Measurements from ENCODE around the gene KCTD8.

The KCTD8 gene

DNA sequence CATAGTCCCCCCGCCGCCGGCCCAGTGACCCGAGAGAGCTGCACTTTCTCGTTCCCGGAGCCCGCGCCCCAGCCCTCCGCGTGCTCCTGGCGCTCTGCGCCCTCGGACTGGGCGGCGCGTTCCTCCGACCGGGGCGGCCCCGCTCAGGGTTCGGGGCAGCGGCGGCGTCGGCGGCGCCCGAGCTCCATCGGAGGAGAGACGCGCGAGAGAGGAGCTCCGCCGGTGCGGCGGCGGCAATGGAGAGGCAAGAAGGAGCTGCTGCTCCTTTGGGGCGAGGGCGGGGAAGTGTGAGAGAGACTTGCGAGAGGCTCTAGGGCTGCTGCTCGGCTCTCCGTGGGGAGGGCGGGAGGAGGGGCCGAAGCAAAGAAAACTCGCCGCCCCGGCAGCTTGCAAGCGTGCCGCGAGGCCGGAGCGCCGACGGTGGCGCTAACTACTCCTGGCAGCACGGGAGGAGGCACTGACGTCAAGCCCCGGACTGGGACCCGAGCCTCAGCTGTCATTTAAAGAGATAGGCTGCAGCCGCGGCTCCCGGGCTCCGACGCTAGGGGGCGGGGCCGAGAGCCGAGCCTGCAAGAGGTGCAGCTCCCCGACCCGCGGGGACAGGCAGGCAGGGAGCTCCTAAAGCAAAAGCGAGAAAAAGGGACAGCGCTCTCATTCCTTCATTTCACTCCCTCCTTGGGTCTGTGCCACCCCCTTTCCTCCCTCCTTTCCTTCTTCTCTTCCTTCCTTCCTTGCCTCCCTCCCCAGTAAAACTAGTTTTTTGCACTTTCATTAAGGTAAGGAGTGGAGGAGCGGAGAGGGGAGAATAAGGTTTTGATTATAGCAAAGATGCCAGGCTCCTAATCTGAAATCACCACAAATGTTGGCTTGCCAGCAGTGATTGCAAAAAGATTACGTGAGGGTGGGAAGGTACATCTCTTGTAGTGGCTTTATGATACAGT, at the start of gene KCTD8:
TSS of gene KCTD8 (minus strand) at position 289 of the 941 bp plus-strand sequence.
- DNase-seq (ENCODE audit: low read depth) = peak; percentile 59
- H3K4me3 ChIP-seq (ENCODE audit: low read depth, low read length) = peak within 1 kb of the TSS; percentile 54
- in situ Hi-C loops (cut with HindIII; ENCODE audit: low sequenced_read_pairs) = no loop called here
- TF ChIP-seq, protein P1, sequence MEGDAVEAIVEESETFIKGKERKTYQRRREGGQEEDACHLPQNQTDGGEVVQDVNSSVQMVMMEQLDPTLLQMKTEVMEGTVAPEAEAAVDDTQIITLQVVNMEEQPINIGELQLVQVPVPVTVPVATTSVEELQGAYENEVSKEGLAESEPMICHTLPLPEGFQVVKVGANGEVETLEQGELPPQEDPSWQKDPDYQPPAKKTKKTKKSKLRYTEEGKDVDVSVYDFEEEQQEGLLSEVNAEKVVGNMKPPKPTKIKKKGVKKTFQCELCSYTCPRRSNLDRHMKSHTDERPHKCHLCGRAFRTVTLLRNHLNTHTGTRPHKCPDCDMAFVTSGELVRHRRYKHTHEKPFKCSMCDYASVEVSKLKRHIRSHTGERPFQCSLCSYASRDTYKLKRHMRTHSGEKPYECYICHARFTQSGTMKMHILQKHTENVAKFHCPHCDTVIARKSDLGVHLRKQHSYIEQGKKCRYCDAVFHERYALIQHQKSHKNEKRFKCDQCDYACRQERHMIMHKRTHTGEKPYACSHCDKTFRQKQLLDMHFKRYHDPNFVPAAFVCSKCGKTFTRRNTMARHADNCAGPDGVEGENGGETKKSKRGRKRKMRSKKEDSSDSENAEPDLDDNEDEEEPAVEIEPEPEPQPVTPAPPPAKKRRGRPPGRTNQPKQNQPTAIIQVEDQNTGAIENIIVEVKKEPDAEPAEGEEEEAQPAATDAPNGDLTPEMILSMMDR (IDR thresholded peaks at IDR 0.05; ENCODE audit: low read depth, low read length, missing control alignments) = peak; percentile 82

DNA sequence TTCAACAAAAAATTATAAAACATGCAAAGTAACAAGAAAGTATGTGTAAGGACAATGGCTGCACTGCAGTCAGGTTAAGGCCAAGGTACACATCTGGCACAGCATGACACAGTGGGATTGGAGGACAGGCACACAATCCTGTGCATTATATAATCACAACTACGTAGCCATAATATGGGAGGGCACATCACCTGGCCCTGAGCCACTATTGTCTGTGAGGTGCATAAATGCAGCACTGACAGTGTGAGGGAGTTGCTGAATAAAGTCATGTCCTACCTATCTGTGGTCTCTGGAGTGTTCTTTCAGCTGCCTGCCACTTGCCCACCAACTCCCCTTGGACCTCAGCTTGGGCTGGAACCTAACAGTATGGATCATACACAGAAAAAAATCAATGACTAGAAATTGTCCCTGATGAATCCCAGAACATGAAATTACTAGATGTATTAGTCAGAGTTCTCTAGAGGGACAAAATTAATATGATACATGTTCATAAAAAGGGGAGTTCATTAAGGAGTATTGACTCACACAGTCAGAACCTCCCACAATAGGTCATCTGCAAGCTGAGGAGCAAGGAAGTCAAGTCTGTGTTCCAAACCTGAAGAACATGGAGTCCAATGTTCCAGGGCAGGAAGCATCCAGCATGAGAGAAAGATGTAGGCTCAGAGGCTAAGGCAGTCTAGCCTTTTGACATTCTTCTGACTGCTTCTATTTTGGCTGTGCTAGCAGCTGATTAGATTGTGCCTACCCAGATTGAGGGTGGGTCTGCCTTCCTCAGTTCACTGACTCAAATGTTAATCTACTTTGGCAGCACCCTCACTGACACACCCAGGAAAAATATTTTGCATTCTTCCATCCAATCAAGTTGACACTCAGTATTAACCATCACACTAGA, 46.4 kb upstream of the KCTD8 start:
- TF ChIP-seq, protein P1 (IDR thresholded peaks at IDR 0.05; ENCODE audit: low read depth, low read length, missing control alignments) = no peak
- in situ Hi-C loops (cut with HindIII; ENCODE audit: low sequenced_read_pairs) = no loop called here
- DNase-seq (ENCODE audit: low read depth) = no peak
- H3K4me3 ChIP-seq (ENCODE audit: low read depth, low read length) = no peak overlapping the region

DNA sequence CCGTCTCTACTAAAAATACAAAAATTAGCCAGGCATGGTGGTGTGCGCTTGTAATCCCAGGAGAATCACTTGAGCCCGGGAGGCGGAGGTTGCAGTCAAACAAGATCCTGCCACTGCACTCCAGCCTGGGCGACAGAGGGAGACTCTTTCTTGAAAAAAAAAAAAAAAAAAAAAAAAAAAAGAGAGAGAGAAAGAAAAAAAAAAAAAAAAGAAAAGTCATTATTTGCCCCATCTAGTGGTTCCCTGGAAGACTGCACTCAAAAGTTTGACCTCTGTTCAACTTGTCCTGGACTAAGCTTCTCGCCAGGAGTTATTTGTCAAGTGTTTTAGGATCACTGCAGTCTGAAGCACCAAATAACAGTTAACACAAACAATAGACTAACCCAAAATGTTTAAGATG, 45.3 kb upstream of the KCTD8 start:
- H3K4me3 ChIP-seq (ENCODE audit: low read depth, low read length) = no peak overlapping the region
- DNase-seq (ENCODE audit: low read depth) = no peak
- TF ChIP-seq, protein P1 (IDR thresholded peaks at IDR 0.05; ENCODE audit: low read depth, low read length, missing control alignments) = peak; percentile 53
- in situ Hi-C loops (cut with HindIII; ENCODE audit: low sequenced_read_pairs) = no loop called here

DNA sequence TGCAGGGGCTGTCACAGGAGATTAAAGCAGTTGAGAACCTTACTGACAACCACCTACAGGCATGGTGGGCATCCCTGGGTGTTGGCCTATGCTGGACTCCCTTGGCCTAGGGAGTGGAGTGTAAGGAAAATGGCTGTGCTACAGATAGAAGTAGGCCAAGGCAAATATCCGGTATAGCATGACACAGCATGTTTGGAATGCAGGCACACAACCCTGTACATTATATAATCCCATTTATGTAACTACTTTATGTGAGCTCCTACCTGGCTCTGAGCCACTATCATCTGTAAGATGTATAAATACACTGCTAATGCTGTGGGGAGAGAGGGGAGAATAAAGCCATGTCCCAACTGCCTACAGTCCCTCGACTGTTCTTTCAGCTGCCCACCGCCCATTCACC, 38.7 kb upstream of the KCTD8 start:
- in situ Hi-C loops (cut with HindIII; ENCODE audit: low sequenced_read_pairs) = no loop called here
- TF ChIP-seq, protein P1 (IDR thresholded peaks at IDR 0.05; ENCODE audit: low read depth, low read length, missing control alignments) = no peak
- H3K4me3 ChIP-seq (ENCODE audit: low read depth, low read length) = no peak overlapping the region
- no peak for DNase-seq (ENCODE audit: low read depth)

DNA sequence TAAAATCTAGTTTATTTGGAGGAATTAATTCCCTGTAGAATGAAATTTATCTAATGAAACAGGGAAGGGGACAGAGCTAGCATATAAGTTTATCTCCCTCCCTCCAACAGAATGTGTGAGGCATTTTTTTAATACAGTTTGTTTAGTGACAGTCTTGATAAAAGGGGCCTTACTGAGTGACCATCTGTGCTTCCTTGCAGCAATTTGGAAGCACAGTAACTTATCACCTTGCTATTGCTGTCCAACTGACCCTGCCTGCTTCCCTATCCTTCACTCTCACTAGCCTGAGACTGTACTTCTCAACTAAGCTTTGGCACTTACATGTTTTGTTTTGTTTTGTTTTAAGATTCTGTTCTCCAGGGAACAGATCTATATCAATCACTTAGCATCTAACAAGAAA, 31.1 kb upstream of the KCTD8 start:
- no peak for DNase-seq (ENCODE audit: low read depth)
- no peak overlapping the region for H3K4me3 ChIP-seq (ENCODE audit: low read depth, low read length)
- TF ChIP-seq, protein P1 (IDR thresholded peaks at IDR 0.05; ENCODE audit: low read depth, low read length, missing control alignments) = no peak
- in situ Hi-C loops (cut with HindIII; ENCODE audit: low sequenced_read_pairs) = no loop called here

DNA sequence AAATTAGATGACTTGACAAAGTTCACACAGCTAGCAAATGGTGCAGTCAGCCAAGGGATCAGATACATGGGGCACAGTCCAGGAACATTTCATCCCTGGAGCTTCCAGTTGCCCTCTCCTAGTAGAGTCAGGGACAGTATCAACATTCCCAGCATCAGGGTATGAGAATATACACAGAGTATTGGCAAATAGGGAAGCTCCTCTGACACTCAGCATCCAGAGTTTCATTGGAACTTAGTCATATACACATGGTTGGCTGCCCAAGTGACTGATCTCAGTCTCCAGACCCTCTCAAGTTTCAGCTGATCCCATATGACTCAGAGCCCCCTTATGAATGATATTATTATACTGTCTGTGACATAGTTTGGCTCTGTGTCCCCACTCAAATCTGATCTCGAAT, 13.7 kb upstream of the KCTD8 start:
- in situ Hi-C loops (cut with HindIII; ENCODE audit: low sequenced_read_pairs) = no loop called here
- no peak overlapping the region for H3K4me3 ChIP-seq (ENCODE audit: low read depth, low read length)

More for the DNA sequence above, 13.7 kb upstream of the KCTD8 start:
- DNase-seq (ENCODE audit: low read depth) = no peak
- TF ChIP-seq, protein P1 (IDR thresholded peaks at IDR 0.05; ENCODE audit: low read depth, low read length, missing control alignments) = no peak

All from astrocyte of the cerebellum (primary cell).